HG02623 (cell line): ENCODE data around the gene ZNF462.
"Not testable (repeated sequence)": the region's sequence is repeated elsewhere in the genome, so short reads cannot be mapped to it uniquely, and the experiment has no call there.

Source experiments
- ATAC-seq: cut with Tn5 transposase; IDR thresholded peaks from one replicate; pipeline ENCODE4 v1.9.1; 2021; ENCODE audit warnings: moderate library complexity; ENCODE audit not compliant: unreplicated experiment

Gene ZNF462

GRCh38 chr9:106960258-106960657, 97.3 kb downstream of the ZNF462 start:
- no peak for ATAC-seq

GRCh38 chr9:106961623-106962022, 98.7 kb downstream of the ZNF462 start:
- ATAC-seq: no peak

- no peak for ATAC-seq
Measured at GRCh38 chr9:106962122-106962521, 99.2 kb downstream of the ZNF462 start.

GRCh38 chr9:106962615-106963363, 99.8 kb downstream of the ZNF462 start:
- no peak for ATAC-seq

- no peak for ATAC-seq
Measured at GRCh38 chr9:106963684-106964083, 100.7 kb downstream of the ZNF462 start.

- ATAC-seq: no peak
Measured at GRCh38 chr9:106964329-106964728, 101.4 kb downstream of the ZNF462 start.

GRCh38 chr9:106964822-106965525, 102.0 kb downstream of the ZNF462 start:
- no peak for ATAC-seq

- ATAC-seq: no peak
Measured at GRCh38 chr9:106966481-106966880, 103.5 kb downstream of the ZNF462 start.

GRCh38 chr9:106969696-106970095, 106.7 kb downstream of the ZNF462 start:
- ATAC-seq: no peak

GRCh38 chr9:106970219-106970975, 107.4 kb downstream of the ZNF462 start:
- ATAC-seq: no peak

- no peak for ATAC-seq
Measured at GRCh38 chr9:106970976-106971457, 108.1 kb downstream of the ZNF462 start.

GRCh38 chr9:106972082-106972481, 109.1 kb downstream of the ZNF462 start:
- no peak for ATAC-seq

- no peak for ATAC-seq
Measured at GRCh38 chr9:106974341-106974740, 111.4 kb downstream of the ZNF462 start.

GRCh38 chr9:106976772-106977171, 113.8 kb downstream of the ZNF462 start:
- no peak for ATAC-seq

- no peak for ATAC-seq
Measured at GRCh38 chr9:106980551-106981101, 117.7 kb downstream of the ZNF462 start.

GRCh38 chr9:106981396-106982287, 118.7 kb downstream of the ZNF462 start:
- peak; percentile 55 for ATAC-seq

- no peak for ATAC-seq
Measured at GRCh38 chr9:106982636-106983035, 119.7 kb downstream of the ZNF462 start.

- no peak for ATAC-seq
Measured at GRCh38 chr9:106983346-106983745, 120.4 kb downstream of the ZNF462 start.

GRCh38 chr9:106989904-106990303, 126.9 kb downstream of the ZNF462 start:
- ATAC-seq: not testable (repeated sequence)

- no peak for ATAC-seq
Measured at GRCh38 chr9:106992186-106992585, 129.2 kb downstream of the ZNF462 start.
